Osteoblast (primary cell): ENCODE measurements around the gene UNG. TPM values are rescaled to one million over a fixed set of nuclear protein-coding genes. Genes with fewer than 3 reads are reported as not detected.
A peak's percentile ranks its signal among the peaks of the same experiment; 100 is the strongest.

Source experiments
- DNase-seq: peaks from one replicate; pipeline ENCODE4 v3.0.0; 2011; ENCODE audit warnings: low spot score, mixed read lengths; ENCODE audit not compliant: insufficient read length; ENCODE audit errors: missing footprints
- H2AFZ ChIP-seq: 2 replicates; pipeline ENCODE4 v1.6.0; 2011; ENCODE audit warnings: mild to moderate bottlenecking, low read length
- H3K27ac ChIP-seq: 2 replicates; pipeline ENCODE4 v1.5.1; 2011; ENCODE audit warnings: mild to moderate bottlenecking, low read depth, low read length, moderate library complexity
- H3K27me3 ChIP-seq: 2 replicates; pipeline ENCODE4 v1.6.0; 2012; ENCODE audit warnings: mild to moderate bottlenecking, control low read depth, inconsistent platforms, low read length, moderate library complexity; ENCODE audit not compliant: insufficient read depth
- H3K36me3 ChIP-seq: 2 replicates; pipeline ENCODE4 v1.5.1; 2011; ENCODE audit warnings: mild to moderate bottlenecking, low read length, control low read depth, moderate library complexity; ENCODE audit not compliant: insufficient read depth
- H3K4me1 ChIP-seq: 2 replicates; pipeline ENCODE4 v1.5.1; 2011; ENCODE audit warnings: mild to moderate bottlenecking, low read length, control low read depth, moderate library complexity; ENCODE audit not compliant: insufficient read depth
- H3K4me2 ChIP-seq: 2 replicates; pipeline ENCODE4 v1.6.0; 2011; ENCODE audit warnings: mild to moderate bottlenecking, low read length; ENCODE audit not compliant: insufficient read depth
- H3K4me3 ChIP-seq: fragments of 200-600 bp; sonication (generic); 3 replicates; pipeline ENCODE4 v1.5.1; 2012; ENCODE audit warnings: mild to moderate bottlenecking, low read length, inconsistent platforms; ENCODE audit not compliant: insufficient read depth
- H3K79me2 ChIP-seq: 2 replicates; pipeline ENCODE4 v1.6.0; 2012; ENCODE audit warnings: mild to moderate bottlenecking, low read length, control low read depth, inconsistent platforms; ENCODE audit not compliant: insufficient read depth
- H3K9me3 ChIP-seq: 2 replicates; pipeline ENCODE4 v1.5.1; 2011; ENCODE audit warnings: low read depth, low read length, control low read depth
- H4K20me1 ChIP-seq: 2 replicates; pipeline ENCODE4 v1.6.0; 2012; ENCODE audit warnings: mild to moderate bottlenecking, low read length, control low read depth; ENCODE audit not compliant: insufficient read depth
- CTCF ChIP-seq: IDR thresholded peaks from 2 replicates; pipeline ENCODE4 v1.5.1; 2011; ENCODE audit warnings: mild to moderate bottlenecking, low read depth, low read length, moderate library complexity; ENCODE audit errors: extremely low read depth
- total RNA-seq: library from RNA; depleted of rRNA; stranded (reverse); fragments of >200 nt; gene quantifications from 2 replicates; pipeline ENCODE4 v1.2.3, GENCODE V29; 2012

UNG gene
- total RNA-seq, 1 donor: 38.0 TPM

GRCh38 chr12:109088818-109089217 is 8.6 kb upstream of the UNG start:
- Histone ChIP-seq H3K4me2 (no peak overlapping the region), H3K4me1 (peaks cover 16% of the 10 kb centered on the region), H2AFZ (no peak overlapping the region), H3K9me3 (no peaks in the 10 kb centered on the region), H3K36me3 (peaks cover 38% of the 10 kb centered on the region), H3K27me3 (no peaks in the 10 kb centered on the region), H4K20me1 (peaks cover 2% of the 10 kb centered on the region), H3K27ac (no peak overlapping the region), H3K4me3 (no peak overlapping the region), H3K79me2 (peaks cover 15% of the 10 kb centered on the region)
- DNase-seq: no peak
- TF ChIP-seq CTCF: no peak

- Histone ChIP-seq H4K20me1 (peaks cover 2% of the 10 kb centered on the region), H3K4me3 (no peak overlapping the region), H3K4me2 (no peak overlapping the region), H3K9me3 (no peaks in the 10 kb centered on the region), H3K79me2 (peaks cover 15% of the 10 kb centered on the region), H3K27me3 (no peaks in the 10 kb centered on the region), H3K4me1 (peaks cover 16% of the 10 kb centered on the region), H3K36me3 (peaks cover 38% of the 10 kb centered on the region), H3K27ac (no peak overlapping the region), H2AFZ (no peak overlapping the region)
- no peak for TF ChIP-seq CTCF
- DNase-seq: no peak
These were observed 7.7 kb upstream of the UNG start for GRCh38 chr12:109089683-109090082.

GRCh38 chr12:109092497-109093021 is 4.8 kb upstream of the UNG start:
- Histone ChIP-seq H3K36me3 (peaks cover 20% of the 10 kb centered on the region), H4K20me1 (peaks cover 2% of the 10 kb centered on the region), H3K27me3 (no peaks in the 10 kb centered on the region), H2AFZ (peak overlapping the region; percentile 90), H3K4me1 (peaks cover 16% of the 10 kb centered on the region), H3K79me2 (peaks cover 15% of the 10 kb centered on the region), H3K9me3 (no peaks in the 10 kb centered on the region), H3K27ac (peak overlapping the region; percentile 88), H3K4me3 (peak overlapping the region; percentile 77), H3K4me2 (peak overlapping the region; percentile 97)
- TF ChIP-seq CTCF: no peak
- DNase-seq: no peak

- Histone ChIP-seq H3K4me2 (peak within 1 kb of the TSS; percentile 97), H2AFZ (peak within 1 kb of the TSS; percentile 90), H3K4me1 (peaks cover 16% of the 10 kb centered on the region), H3K27me3 (no peaks in the 10 kb centered on the region), H3K9me3 (no peaks in the 10 kb centered on the region), H4K20me1 (peaks cover 2% of the 10 kb centered on the region), H3K27ac (peak within 1 kb of the TSS; percentile 88), H3K4me3 (peak within 1 kb of the TSS; percentile 77), H3K36me3 (peaks cover 13% of the 10 kb centered on the region), H3K79me2 (peaks cover 15% of the 10 kb centered on the region)
- peak; percentile 97 for DNase-seq
- TF ChIP-seq CTCF: peak; percentile 93
These were observed 4.1 kb upstream of the UNG start, which contains the start of gene ALKBH2 for GRCh38 chr12:109093022-109093918. ALKBH2 (minus strand) TSS chr12:109093472; CDS start chr12:109092786, 686 bp downstream.
